Left renal cortex interstitium (tissue), 4 donors: Measurements from ENCODE around the gene EYS. TPM values are rescaled to one million over a fixed set of nuclear protein-coding genes. Genes with fewer than 3 reads are reported as not detected.

ENCODE experiments used
- DNase-seq, 4 donors: peaks; one replicate each; pipeline ENCODE4 v3.0.0-alpha.2; 2013; ENCODE audit warnings: low read depth in 4 of 4, low spot score in 2 of 4, missing footprints in 1 of 4
- polyA plus RNA-seq, 4 donors: library from polyadenylated mRNA; unstranded; fragments of 120-200 nt; gene quantifications; one replicate each; pipeline ENCODE4 v1.2.1, GENCODE V29; 2013; ENCODE audit not compliant: insufficient read length in 4 of 4

The EYS gene
- polyA plus RNA-seq, 4 donors = 0.43 to 0.81 (median 0.67) TPM

- no peak for DNase-seq
Measured at GRCh38 chr6:64750910-64751309, 956.1 kb downstream of the EYS start.

GRCh38 chr6:64737418-64737817, 969.6 kb downstream of the EYS start:
- no peak for DNase-seq

- no peak for DNase-seq
Measured at GRCh38 chr6:64736421-64736950, 970.5 kb downstream of the EYS start.

- DNase-seq = no peak
Measured at GRCh38 chr6:64733433-64733832, 973.6 kb downstream of the EYS start.

- no peak for DNase-seq
Measured at GRCh38 chr6:64732888-64733287, 974.1 kb downstream of the EYS start.

- no peak for DNase-seq
Measured at GRCh38 chr6:64729522-64729921, 977.5 kb downstream of the EYS start.

- DNase-seq = no peak
Measured at GRCh38 chr6:64727075-64727474, 980.0 kb downstream of the EYS start.

GRCh38 chr6:64724091-64724490, 982.9 kb downstream of the EYS start:
- DNase-seq = no peak

GRCh38 chr6:64723327-64724058, 983.5 kb downstream of the EYS start:
- no peak for DNase-seq

GRCh38 chr6:64721865-64722264, 985.2 kb downstream of the EYS start:
- DNase-seq = no peak

- DNase-seq = no peak
Measured at GRCh38 chr6:64717281-64717680, 989.7 kb downstream of the EYS start.

- DNase-seq = no peak
Measured at GRCh38 chr6:64715624-64716023, 991.4 kb downstream of the EYS start.

- no peak for DNase-seq
Measured at GRCh38 chr6:64714073-64714472, 993.0 kb downstream of the EYS start.

GRCh38 chr6:64713175-64713574, 993.9 kb downstream of the EYS start:
- no peak for DNase-seq

- DNase-seq = no peak
Measured at GRCh38 chr6:64712606-64713005, 994.4 kb downstream of the EYS start.

GRCh38 chr6:64703922-64704321, 1003.1 kb downstream of the EYS start:
- no peak for DNase-seq

- DNase-seq = no peak
Measured at GRCh38 chr6:64696053-64696452, 1011.0 kb downstream of the EYS start.

GRCh38 chr6:64694356-64694755, 1012.7 kb downstream of the EYS start:
- no peak for DNase-seq

- DNase-seq = no peak
Measured at GRCh38 chr6:64691064-64691463, 1016.0 kb downstream of the EYS start.

- no peak for DNase-seq
Measured at GRCh38 chr6:64685401-64685800, 1021.6 kb downstream of the EYS start.

- DNase-seq = no peak
Measured at GRCh38 chr6:64683682-64684081, 1023.3 kb downstream of the EYS start.

- no peak for DNase-seq
Measured at GRCh38 chr6:64681416-64682160, 1025.4 kb downstream of the EYS start.
